ENCODE measurements around the gene BLOC1S5. TPM values are rescaled to one million over a fixed set of nuclear protein-coding genes. Genes with fewer than 3 reads are reported as not detected.

Gene BLOC1S5
- total and polyA plus RNA-seq, 9 of the 15 experiments (the other 6 are each of a cell fraction or from before 2014, with no cell fraction given): 8.5 to 41.0 (median 27.7) TPM

GRCh38 chr6:8086755-8087306 is 22.6 kb upstream of the BLOC1S5 start:
- intact Hi-C loops (cut with micrococcal nuclease): no loop called here
- in situ Hi-C loops (cut with MboI): no loop called here
- Histone ChIP-seq H3K4me2 (ENCODE audit: insufficient read depth, low read length) (no peak overlapping the region), H3K9me1 (ENCODE audit: control insufficient read depth, insufficient read depth, low read length) (no peaks in the 10 kb centered on the region), H3K9me3 (replicated peaks; ENCODE audit: control insufficient read depth, insufficient read depth, low read depth, low read length) (no peaks in the 10 kb centered on the region), H3K27ac (ENCODE audit: extremely low read depth, low read depth, low read length) (no peak overlapping the region), H2AFZ (ENCODE audit: low read depth, low read length) (no peak overlapping the region), H3K27me3 (ENCODE audit: control insufficient read depth in 2 of 2, insufficient read depth in 2 of 2, low read length in 2 of 2) (no peaks in the 10 kb centered on the region), H3K4me3 (no peak overlapping the region), H4K20me1 (replicated peaks; ENCODE audit: control insufficient read depth, insufficient read depth, low read length) (no peaks in the 10 kb centered on the region; the same call in 1 of the 2 replicates), H3K79me2 (ENCODE audit: control insufficient read depth, insufficient read depth, low read length) (peaks cover 79% of the 10 kb centered on the region), H3K36me3 (ENCODE audit: control insufficient read depth, insufficient read depth, low read length) (peaks cover 92% of the 10 kb centered on the region), H3K4me1 (replicated peaks in 1 of 2; ENCODE audit: control insufficient read depth in 2 of 2, insufficient read depth in 2 of 2, low read length in 2 of 2) (peaks cover 0 to 21% of the 10 kb centered on the region in 2 experiments; a peak in 4 of 5 replicates), H3K9ac (ENCODE audit: insufficient read depth in 1 of 2, low read depth in 2 of 2, low read length in 2 of 2) (no peak overlapping the region)
- ATAC-seq: no peak; the same call in 1 of the 3 replicates
- no peak for TF ChIP-seq DLX4 (CRISPR knock-in tag; IDR thresholded peaks at IDR 0.05)
- TF ChIP-seq POLR2B (IDR thresholded peaks at IDR 0.05; ENCODE audit: low read depth, partially characterized antibody): peak; percentile 37
- no peak for TF ChIP-seq BRCA1 (IDR thresholded peaks at IDR 0.05)
- TF ChIP-seq BRCA1 (CRISPR knock-in tag; IDR thresholded peaks at IDR 0.05): no peak
- TF ChIP-seq CBFA2T3 (IDR thresholded peaks at IDR 0.05): no peak
- TF ChIP-seq ZNF57 (CRISPR knock-in tag; IDR thresholded peaks at IDR 0.05): no peak
- no peak for TF ChIP-seq MGA (IDR thresholded peaks at IDR 0.05)
- TF ChIP-seq RFX7 (CRISPR knock-in tag; IDR thresholded peaks at IDR 0.05): no peak
- peak; percentile 33; the same call in 1 of the 2 replicates for TF ChIP-seq SUPT5H (IDR thresholded peaks at IDR 0.05)
- WGBS (ENCODE audit: insufficient coverage, low coverage, missing lambda C conversion rate): 84% methylated on average over 8 of the region's 9 CpGs
- CTCF ChIA-PET (ENCODE audit: low intra/inter-chr PET ratio): no interaction called here
- POLR2A ChIA-PET: interaction anchor here (1.2 to 2.8 kb wide), 3 partner anchors 8 to 23 kb away, joined by 3 to 11 read pairs (median 10); partner anchors contain the start of genes BLOC1S5 and EEF1E1
- DNase-seq (ENCODE audit: extremely low read depth in 1 of 4, low spot score in 3 of 4): no peak
- BruUV-seq (replicated peaks): no TSS peak
- no peak for FAIRE-seq
